Panc1 (cell line): ENCODE data around the gene TIMM13. TPM values are rescaled to one million over a fixed set of nuclear protein-coding genes. Genes with fewer than 3 reads are reported as not detected.
"Not testable (repeated sequence)": the region's sequence is repeated elsewhere in the genome, so short reads cannot be mapped to it uniquely, and the experiment has no call there.

ENCODE experiments used
- ATAC-seq: fragments of 200-7000 bp; cut with Tn5 transposase; 2 replicates; pipeline ENCODE4 v1.9.1; 2020; ENCODE audit warnings: mild to moderate bottlenecking, moderate library complexity
- BruUV-seq: library from RNA; stranded (reverse); fragments of 400-500 nt; replicated peaks from 2 replicates; lab custom pipeline; 2021; lab: Mats Ljungman, UMichigan
- CTCF ChIA-PET: fragments of 300-600 bp; sonication (Branson Sonifier 250); formaldehyde crosslinking; loops from one replicate; lab custom pipeline; 2022; ENCODE audit warnings: antibody characterized with exemption; lab: Charles Lee
- POLR2A ChIA-PET: fragments of 300-600 bp; sonication (Branson Sonifier 250); formaldehyde crosslinking; loops from one replicate; lab custom pipeline; 2022; ENCODE audit warnings: antibody characterized with exemption; lab: Charles Lee
- DNase-seq: peaks from one replicate; pipeline ENCODE4 v3.0.0-alpha.2; 2010; ENCODE audit warnings: low read depth, low spot score
- H3K27ac ChIP-seq: 2 replicates; pipeline ENCODE4 v1.5.1; 2011; ENCODE audit warnings: mild to moderate bottlenecking, low read length, inconsistent platforms
- H3K27me3 ChIP-seq: fragments of 200-500 bp; sonication (Bioruptor generic); 2 replicates; pipeline ENCODE4 v1.6.0; 2014; ENCODE audit warnings: low read length, inconsistent platforms; ENCODE audit not compliant: control insufficient read depth, insufficient read depth
- H3K36me3 ChIP-seq: fragments of 200-500 bp; sonication (Bioruptor generic); 2 replicates; pipeline ENCODE4 v1.5.1; 2014; ENCODE audit warnings: inconsistent platforms, mild to moderate bottlenecking, low read length, moderate library complexity; ENCODE audit not compliant: control insufficient read depth, insufficient read depth
- H3K4me1 ChIP-seq: 2 replicates; pipeline ENCODE4 v1.5.1; 2011; ENCODE audit warnings: inconsistent platforms, mild to moderate bottlenecking, low read length, moderate library complexity; ENCODE audit not compliant: control insufficient read depth, insufficient read depth
- H3K4me3 ChIP-seq, 2 experiments: 2 replicates each; pipeline ENCODE4 v1.5.1; 2011 to 2012; ENCODE audit warnings: low read depth in 2 of 2, low read length in 2 of 2, mild to moderate bottlenecking in 2 of 2, inconsistent platforms in 1 of 2, moderate library complexity in 1 of 2
- H3K9me3 ChIP-seq: fragments of 200-500 bp; sonication (Bioruptor generic); 2 replicates; pipeline ENCODE4 v1.5.1; 2014; ENCODE audit warnings: low read depth, mild to moderate bottlenecking, inconsistent platforms, low read length, moderate library complexity; ENCODE audit not compliant: control insufficient read depth, insufficient read depth
- SIN3A ChIP-seq: IDR thresholded peaks from 2 replicates; pipeline ENCODE4 v1.6.1; 2012; ENCODE audit warnings: low read depth, mild to moderate bottlenecking, low read length, moderate library complexity, borderline replicate concordance; ENCODE audit not compliant: insufficient read depth
- TCF7L2 ChIP-seq: IDR thresholded peaks from 2 replicates; pipeline ENCODE4 v1.6.1; 2011; ENCODE audit warnings: mild to moderate bottlenecking, low read depth, low read length, inconsistent platforms
- in situ Hi-C: cut with HindIII; loops from 2 replicates; pipeline ENCODE4 v1.10.0; 2016; ENCODE audit warnings: low sequenced_read_pairs, low pct_unique_long_range_greater_than_20kb
- intact Hi-C: fragments of 100-400 bp; cut with micrococcal nuclease; formaldehyde crosslinking; loops from one replicate; pipeline ENCODE4 v1.10.0; 2022; ENCODE audit not compliant: unreplicated experiment
- total RNA-seq: library from RNA; stranded (reverse); gene quantifications from one replicate; pipeline ENCODE4 v1.2.1, GENCODE V29; 2021; ENCODE audit not compliant: unreplicated experiment
- TF ChIP-seq, protein P1 (sequence below): fragments of 450-650 bp; IDR thresholded peaks from 2 replicates; pipeline ENCODE4 v1.5.1; 2017; ENCODE audit warnings: mild to moderate bottlenecking
- TF ChIP-seq, protein P2 (sequence below), 2 experiments: IDR thresholded peaks; 2 replicates each; pipeline ENCODE4 v1.6.1; 2011 to 2012; ENCODE audit warnings: low read depth in 2 of 2, control low read depth in 1 of 2, low read length in 1 of 2, mild to moderate bottlenecking in 1 of 2, moderate library complexity in 1 of 2; ENCODE audit not compliant: insufficient read depth in 1 of 2

Gene TIMM13
- total RNA-seq, 1 experiment from 2014 or later, result 128 TPM

DNA sequence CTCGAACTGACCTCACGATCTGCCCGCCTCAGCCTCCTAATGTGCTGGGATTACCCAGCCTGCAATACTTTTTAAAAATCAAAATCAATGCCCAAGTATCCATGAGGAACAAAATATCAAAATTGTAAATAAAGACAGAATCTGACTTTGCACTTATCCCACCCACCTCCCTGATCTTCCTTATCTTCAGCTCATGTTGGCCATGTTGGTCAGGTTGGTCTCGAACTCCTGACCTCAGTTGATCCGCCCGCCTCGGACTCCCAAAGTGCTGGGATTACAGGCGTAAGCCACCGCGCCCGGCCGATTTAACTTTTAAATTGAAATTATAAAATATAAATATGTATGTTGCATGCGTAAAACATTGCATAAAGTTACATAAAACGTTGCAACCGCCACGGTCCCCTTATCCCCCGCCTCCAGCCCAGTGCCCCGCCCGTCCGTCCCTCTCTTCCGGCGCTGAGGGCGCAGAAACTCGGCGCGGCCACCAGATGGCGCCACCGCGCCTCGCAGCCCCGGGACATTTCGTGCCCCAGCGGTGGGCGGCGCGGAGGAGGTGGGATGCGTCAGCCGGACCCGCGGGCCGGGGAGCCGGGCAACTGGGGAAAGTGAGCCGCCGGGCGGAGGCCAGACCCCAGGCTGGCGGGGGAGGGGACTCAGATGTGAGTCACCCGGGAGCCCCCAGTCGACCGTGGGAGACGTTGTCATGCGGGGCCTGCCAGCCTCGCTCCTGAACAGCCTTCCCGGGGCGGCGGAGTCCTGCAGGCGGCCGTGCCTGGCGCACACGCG lies 47.0 kb upstream of the TIMM13 start:
- ChIA-PET CTCF (interaction anchor here (0.6 to 1.6 kb wide), 3 partner anchors 103 to 158 kb away, joined by 4 to 9 read pairs (median 6); no protein-coding TSS in a partner anchor), POLR2A (no interaction called here)
- H3K4me3 ChIP-seq, result peak overlapping the region; percentile 82 to 94
- H3K27me3 ChIP-seq, result no peaks in the 10 kb centered on the region
- intact Hi-C loops, result loop anchor here (2.0 to 10.0 kb wide), 2 partner anchors 70 to 136 kb away; no protein-coding TSS in a partner anchor
- no peak for DNase-seq
- H3K9me3 ChIP-seq, result no peaks in the 10 kb centered on the region
- H3K4me1 ChIP-seq, result peaks cover 3% of the 10 kb centered on the region; the same call in 1 of the 2 replicates
- BruUV-seq, result no TSS peak
- ATAC-seq, result peak; percentile 32
- peak overlapping the region; percentile 80 for H3K27ac ChIP-seq
- in situ Hi-C loops, result no loop called here
- H3K36me3 ChIP-seq, result peaks cover 3% of the 10 kb centered on the region
- TF ChIP-seq, protein P1, sequence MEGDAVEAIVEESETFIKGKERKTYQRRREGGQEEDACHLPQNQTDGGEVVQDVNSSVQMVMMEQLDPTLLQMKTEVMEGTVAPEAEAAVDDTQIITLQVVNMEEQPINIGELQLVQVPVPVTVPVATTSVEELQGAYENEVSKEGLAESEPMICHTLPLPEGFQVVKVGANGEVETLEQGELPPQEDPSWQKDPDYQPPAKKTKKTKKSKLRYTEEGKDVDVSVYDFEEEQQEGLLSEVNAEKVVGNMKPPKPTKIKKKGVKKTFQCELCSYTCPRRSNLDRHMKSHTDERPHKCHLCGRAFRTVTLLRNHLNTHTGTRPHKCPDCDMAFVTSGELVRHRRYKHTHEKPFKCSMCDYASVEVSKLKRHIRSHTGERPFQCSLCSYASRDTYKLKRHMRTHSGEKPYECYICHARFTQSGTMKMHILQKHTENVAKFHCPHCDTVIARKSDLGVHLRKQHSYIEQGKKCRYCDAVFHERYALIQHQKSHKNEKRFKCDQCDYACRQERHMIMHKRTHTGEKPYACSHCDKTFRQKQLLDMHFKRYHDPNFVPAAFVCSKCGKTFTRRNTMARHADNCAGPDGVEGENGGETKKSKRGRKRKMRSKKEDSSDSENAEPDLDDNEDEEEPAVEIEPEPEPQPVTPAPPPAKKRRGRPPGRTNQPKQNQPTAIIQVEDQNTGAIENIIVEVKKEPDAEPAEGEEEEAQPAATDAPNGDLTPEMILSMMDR, result peak; percentile 92
- TF ChIP-seq, protein P2, sequence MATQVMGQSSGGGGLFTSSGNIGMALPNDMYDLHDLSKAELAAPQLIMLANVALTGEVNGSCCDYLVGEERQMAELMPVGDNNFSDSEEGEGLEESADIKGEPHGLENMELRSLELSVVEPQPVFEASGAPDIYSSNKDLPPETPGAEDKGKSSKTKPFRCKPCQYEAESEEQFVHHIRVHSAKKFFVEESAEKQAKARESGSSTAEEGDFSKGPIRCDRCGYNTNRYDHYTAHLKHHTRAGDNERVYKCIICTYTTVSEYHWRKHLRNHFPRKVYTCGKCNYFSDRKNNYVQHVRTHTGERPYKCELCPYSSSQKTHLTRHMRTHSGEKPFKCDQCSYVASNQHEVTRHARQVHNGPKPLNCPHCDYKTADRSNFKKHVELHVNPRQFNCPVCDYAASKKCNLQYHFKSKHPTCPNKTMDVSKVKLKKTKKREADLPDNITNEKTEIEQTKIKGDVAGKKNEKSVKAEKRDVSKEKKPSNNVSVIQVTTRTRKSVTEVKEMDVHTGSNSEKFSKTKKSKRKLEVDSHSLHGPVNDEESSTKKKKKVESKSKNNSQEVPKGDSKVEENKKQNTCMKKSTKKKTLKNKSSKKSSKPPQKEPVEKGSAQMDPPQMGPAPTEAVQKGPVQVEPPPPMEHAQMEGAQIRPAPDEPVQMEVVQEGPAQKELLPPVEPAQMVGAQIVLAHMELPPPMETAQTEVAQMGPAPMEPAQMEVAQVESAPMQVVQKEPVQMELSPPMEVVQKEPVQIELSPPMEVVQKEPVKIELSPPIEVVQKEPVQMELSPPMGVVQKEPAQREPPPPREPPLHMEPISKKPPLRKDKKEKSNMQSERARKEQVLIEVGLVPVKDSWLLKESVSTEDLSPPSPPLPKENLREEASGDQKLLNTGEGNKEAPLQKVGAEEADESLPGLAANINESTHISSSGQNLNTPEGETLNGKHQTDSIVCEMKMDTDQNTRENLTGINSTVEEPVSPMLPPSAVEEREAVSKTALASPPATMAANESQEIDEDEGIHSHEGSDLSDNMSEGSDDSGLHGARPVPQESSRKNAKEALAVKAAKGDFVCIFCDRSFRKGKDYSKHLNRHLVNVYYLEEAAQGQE (IDR thresholded peaks at IDR 0.05; ENCODE audit: insufficient read depth in 1 of 2, low read depth in 2 of 2, low read length in 1 of 2), result 0 out of 4 replicates have a peak, but pooled peaks of 1 of the 2 experiments have one; percentile 21
- no peak for TF ChIP-seq TCF7L2
- no peak for TF ChIP-seq SIN3A

DNA sequence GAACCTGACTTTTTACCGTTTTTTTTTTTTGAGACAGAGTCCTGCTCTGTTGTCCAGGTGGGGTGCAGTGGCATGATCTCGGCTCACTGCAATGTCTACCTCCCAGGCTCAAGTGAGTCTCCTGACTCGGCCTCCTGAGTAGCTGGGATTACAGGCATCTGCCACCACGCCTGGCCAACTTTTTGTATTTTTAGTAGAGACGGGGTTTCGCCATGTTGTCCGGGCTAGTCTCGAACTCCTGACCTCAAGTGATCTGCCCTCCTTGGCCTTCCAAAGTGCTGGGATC lies 42.5 kb upstream of the TIMM13 start:
- H3K27ac ChIP-seq, POLR2A ChIA-PET, BruUV-seq: not testable (repeated sequence)

More for the DNA sequence above, 42.5 kb upstream of the TIMM13 start:
- DNase-seq, H3K4me3 ChIP-seq, H3K36me3 ChIP-seq, ATAC-seq, H3K27me3 ChIP-seq, in situ Hi-C loops, H3K9me3 ChIP-seq, H3K4me1 ChIP-seq: not testable (repeated sequence)
- CTCF ChIA-PET, result interaction anchor here (0.7 kb wide), 1 partner anchor 109 kb away, joined by 4 read pairs; no protein-coding TSS in a partner anchor
- intact Hi-C loops, result loop anchor here (10.0 kb wide), 1 partner anchor 75 kb away; no protein-coding TSS in a partner anchor
